ENCODE measurements around the gene CYB5B. TPM values are rescaled to one million over a fixed set of nuclear protein-coding genes. Genes with fewer than 3 reads are reported as not detected.

The CYB5B gene
- total and polyA plus RNA-seq, 7 donors: 42.1 to 92.8 (median 54.5) TPM

DNA sequence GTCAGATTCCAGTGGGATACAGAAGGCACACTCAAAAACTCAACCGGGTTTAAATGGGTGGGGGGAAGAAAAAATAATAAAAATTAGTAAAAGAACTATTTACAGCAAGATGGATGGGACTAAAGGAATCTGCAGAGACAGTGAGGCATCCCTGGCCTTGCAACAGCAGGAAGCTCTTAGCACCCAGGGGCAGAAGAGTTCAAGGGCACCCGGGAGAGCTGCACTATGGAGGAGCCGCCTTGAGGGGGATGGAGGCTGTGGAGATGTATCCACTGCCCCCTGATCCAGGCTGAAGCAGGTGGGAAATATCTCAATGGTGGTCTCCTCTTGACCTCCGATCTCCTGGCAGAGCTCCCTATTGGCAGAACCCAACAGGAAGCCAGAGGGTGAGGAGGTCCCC is 72.0 kb downstream of the CYB5B start:
- intact Hi-C loops (cut with DNase I): no loop called here
- ATAC-seq: no peak
- DNase-seq: no peak
- Histone ChIP-seq H3K27ac (no peak overlapping the region), H3K27me3 (ENCODE audit: insufficient read depth in 3 of 3, low read length in 2 of 3) (no peaks in the 10 kb centered on the region), H3K4me1 (no peaks in the 10 kb centered on the region), H3K9me3 (no peaks in the 10 kb centered on the region), H3K4me3 (no peak overlapping the region), H3K36me3 (ENCODE audit: insufficient read depth in 1 of 2, low read depth in 1 of 2) (no peaks in the 10 kb centered on the region)
- WGBS, 3 donors: 85 to 89% (median 86%) methylated on average over 4 of the region's 4 CpGs
- TF ChIP-seq CTCF (IDR thresholded peaks at IDR 0.05): no peak

DNA sequence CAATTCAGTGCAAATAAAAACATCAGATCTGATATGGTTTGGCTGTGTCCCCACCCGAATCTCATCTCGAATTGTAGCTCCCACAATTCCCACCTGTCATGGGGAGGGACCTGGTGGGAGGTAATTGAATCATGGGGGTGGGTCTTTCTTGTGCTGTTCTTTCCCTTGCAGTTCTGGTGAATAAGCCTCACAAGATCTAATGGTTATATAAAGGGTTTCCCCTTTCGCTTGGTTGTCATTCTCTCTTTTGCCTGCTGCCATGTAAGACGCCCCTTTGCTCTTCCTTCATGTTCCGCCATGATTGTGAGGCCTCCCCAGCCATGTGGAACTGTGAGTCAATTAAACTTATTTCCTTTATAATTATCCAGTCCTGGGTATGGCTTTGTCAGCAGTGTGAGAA is 72.5 kb downstream of the CYB5B start:
- 89 to 91% (median 90%) methylated on average over 5 of the region's 5 CpGs for WGBS, 3 donors

GRCh38 chr16:69497876-69498596 is 73.6 kb downstream of the CYB5B start:
- Histone ChIP-seq H3K4me1 (no peaks in the 10 kb centered on the region), H3K36me3 (ENCODE audit: insufficient read depth in 1 of 2, low read depth in 1 of 2) (no peaks in the 10 kb centered on the region), H3K27ac (no peak overlapping the region), H3K27me3 (ENCODE audit: insufficient read depth in 3 of 3, low read length in 2 of 3) (no peaks in the 10 kb centered on the region), H3K4me3 (no peak overlapping the region), H3K9me3 (no peaks in the 10 kb centered on the region)
- WGBS, 3 donors: 61 to 64% (median 64%) methylated on average over 15 to 16 of the region's 16 CpGs
- no peak for TF ChIP-seq CTCF (IDR thresholded peaks at IDR 0.05)
- intact Hi-C loops (cut with DNase I): no loop called here
- no peak for DNase-seq
- no peak for ATAC-seq

More for the DNA sequence above, 72.5 kb downstream of the CYB5B start:
- no peaks in the 10 kb centered on the region for H3K4me1 ChIP-seq
- H3K4me3 ChIP-seq: no peak overlapping the region
- ATAC-seq: no peak
- H3K36me3 ChIP-seq (ENCODE audit: insufficient read depth in 1 of 2, low read depth in 1 of 2): no peaks in the 10 kb centered on the region
- no peaks in the 10 kb centered on the region for H3K27me3 ChIP-seq (ENCODE audit: insufficient read depth in 3 of 3, low read length in 2 of 3)
- no peaks in the 10 kb centered on the region for H3K9me3 ChIP-seq
- no peak overlapping the region for H3K27ac ChIP-seq
- intact Hi-C loops (cut with DNase I): no loop called here
- TF ChIP-seq CTCF (IDR thresholded peaks at IDR 0.05): no peak
- DNase-seq: no peak

GRCh38 chr16:69498926-69499325 is 74.5 kb downstream of the CYB5B start:
- Histone ChIP-seq H3K4me1 (no peaks in the 10 kb centered on the region), H3K27ac (no peak overlapping the region), H3K9me3 (no peaks in the 10 kb centered on the region), H3K36me3 (ENCODE audit: insufficient read depth in 1 of 2, low read depth in 1 of 2) (no peaks in the 10 kb centered on the region), H3K4me3 (no peak overlapping the region), H3K27me3 (ENCODE audit: insufficient read depth in 3 of 3, low read length in 2 of 3) (no peaks in the 10 kb centered on the region)
- intact Hi-C loops (cut with DNase I): no loop called here
- no peak for ATAC-seq
- no peak for DNase-seq
- 95 to 99% (median 97%) methylated on average over 5 of the region's 5 CpGs for WGBS, 3 donors
- TF ChIP-seq CTCF (IDR thresholded peaks at IDR 0.05): no peak
